GM12878 (cell line): ENCODE measurements around the gene ADGRL3. TPM values are rescaled to one million over a fixed set of nuclear protein-coding genes. Genes with fewer than 3 reads are reported as not detected.
"Not testable (repeated sequence)": the region's sequence is repeated elsewhere in the genome, so short reads cannot be mapped to it uniquely, and the experiment has no call there.

Experiments used
- ATAC-seq: fragments of 200-7000 bp; cut with Tn5 transposase; 3 replicates; pipeline ENCODE4 v1.9.1; 2020; ENCODE audit warnings: mild to moderate bottlenecking, moderate library complexity
- BruUV-seq: library from RNA; stranded (reverse); fragments of 400-500 nt; replicated peaks from 2 replicates; lab custom pipeline; 2021; lab: Mats Ljungman, UMichigan
- CTCF ChIA-PET: fragments of 300-600 bp; sonication (Branson Sonifier 250); formaldehyde crosslinking; extraction: SDS; loops from one replicate; lab custom pipeline; 2021; ENCODE audit warnings: inconsistent platforms; lab: Yijun Ruan, JAX
- POLR2A ChIA-PET: fragments of 350-600 bp; formaldehyde crosslinking; extraction: SDS; loops from one replicate; lab custom pipeline; 2021; ENCODE audit warnings: inconsistent platforms; lab: Charles Lee
- RAD21 ChIA-PET: fragments of 300-600 bp; sonication (Branson Sonifier 250); formaldehyde crosslinking; loops from one replicate; lab custom pipeline; 2023; ENCODE audit warnings: antibody characterized with exemption; ENCODE audit not compliant: unreplicated experiment; lab: Charles Lee
- SMC1A ChIA-PET: fragments of 300-600 bp; sonication (Branson Sonifier 250); formaldehyde crosslinking; loops from one replicate; lab custom pipeline; 2023; ENCODE audit not compliant: unreplicated experiment, uncharacterized antibody; lab: Charles Lee
- DNase-seq: peaks from one replicate; pipeline ENCODE4 v3.0.0-alpha.2; 2011; ENCODE audit warnings: low read depth, low spot score
- FAIRE-seq: peaks from 3 replicates; lab custom pipeline; 2011; peaks lifted over from hg19 to GRCh38; lab: Jason Lieb, UNC
- H2AFZ ChIP-seq: 2 replicates; pipeline ENCODE4 v1.6.0; 2011; ENCODE audit warnings: low read depth, low read length, control low read depth; ENCODE audit not compliant: control insufficient read depth
- H3K27ac ChIP-seq: 2 replicates; pipeline ENCODE4 v1.5.1; 2011; ENCODE audit warnings: control low read depth; ENCODE audit not compliant: control insufficient read depth, insufficient read depth
- H3K27me3 ChIP-seq, 2 experiments: replicated peaks in 1 of 2; 2 replicates each; pipeline versions ENCODE4 v1.6.0 to v1.6.1; 2011; ENCODE audit warnings: low read length in 1 of 2; ENCODE audit not compliant: control insufficient read depth in 2 of 2, insufficient read depth in 2 of 2
- H3K36me3 ChIP-seq, 2 experiments: 2 replicates each; pipeline ENCODE4 v1.5.1; 2011; ENCODE audit warnings: low read length in 1 of 2; ENCODE audit not compliant: control insufficient read depth in 2 of 2, insufficient read depth in 2 of 2
- H3K4me1 ChIP-seq: 2 replicates; pipeline ENCODE4 v1.6.1; 2011; ENCODE audit warnings: mild to moderate bottlenecking, low read length, moderate library complexity, mixed read lengths; ENCODE audit not compliant: control insufficient read depth, insufficient read depth
- H3K4me2 ChIP-seq: 2 replicates; pipeline ENCODE4 v1.6.0; 2011; ENCODE audit warnings: control low read depth; ENCODE audit not compliant: control insufficient read depth, insufficient read depth
- H3K4me3 ChIP-seq: fragments of 200-600 bp; sonication (generic); 2 replicates; pipeline ENCODE4 v1.5.1; 2016
- H3K79me2 ChIP-seq: 2 replicates; pipeline ENCODE4 v1.6.0; 2011; ENCODE audit warnings: low read length; ENCODE audit not compliant: control insufficient read depth, insufficient read depth
- H3K9ac ChIP-seq: 2 replicates; pipeline ENCODE4 v1.8.0; 2011; ENCODE audit warnings: low read length, control low read depth, mixed read lengths; ENCODE audit not compliant: control insufficient read depth, insufficient read depth
- H3K9me3 ChIP-seq: replicated peaks from 3 replicates; pipeline ENCODE4 v1.5.1; 2011; ENCODE audit warnings: mild to moderate bottlenecking, low read length; ENCODE audit not compliant: control insufficient read depth, insufficient read depth
- H4K20me1 ChIP-seq: 2 replicates; pipeline ENCODE4 v1.6.0; 2011; ENCODE audit not compliant: control insufficient read depth, insufficient read depth
- CREM ChIP-seq: IDR thresholded peaks from 2 replicates; pipeline ENCODE4 v1.6.1; 2014; ENCODE audit warnings: antibody characterized with exemption, low read depth
- HDGF ChIP-seq: fragments of 450-650 bp; IDR thresholded peaks from 2 replicates; pipeline ENCODE4 v1.6.1; 2016; ENCODE audit warnings: antibody characterized with exemption
- SIN3A ChIP-seq: IDR thresholded peaks from 2 replicates; pipeline ENCODE4 v1.6.1; 2012; ENCODE audit warnings: low read depth, low read length, improper control_type of control experiment
- SKIL ChIP-seq: fragments of 450-650 bp; IDR thresholded peaks from 2 replicates; pipeline ENCODE4 v1.6.1; 2017; ENCODE audit warnings: mild to moderate bottlenecking, low read depth, inconsistent platforms; ENCODE audit not compliant: poor library complexity, severe bottlenecking
- SUPT20H ChIP-seq: IDR thresholded peaks from 2 replicates; pipeline ENCODE4 v1.6.1; 2011; ENCODE audit warnings: low read depth, mild to moderate bottlenecking, low read length, moderate library complexity, borderline replicate concordance; ENCODE audit not compliant: control insufficient read depth
- TAF1 ChIP-seq: IDR thresholded peaks from 2 replicates; pipeline ENCODE4 v1.6.1; 2011; ENCODE audit warnings: mild to moderate bottlenecking, low read depth, low read length, borderline replicate concordance
- TBL1XR1 ChIP-seq: IDR thresholded peaks from 2 replicates; pipeline ENCODE4 v1.6.1; 2012; ENCODE audit warnings: low read depth, low read length, improper control_type of control experiment
- TCF12 ChIP-seq: IDR thresholded peaks from 2 replicates; pipeline ENCODE4 v1.6.1; 2011; ENCODE audit warnings: low read depth, mild to moderate bottlenecking, low read length
- WGBS: methylation state at CpG from one replicate; pipeline ENCODE4 v1.1.6; 2016; ENCODE audit warnings: low lambda C conversion rate; ENCODE audit not compliant: insufficient replicate concordance, insufficient coverage; ENCODE audit errors: missing lambda C conversion rate; 5-methylcytosine and 5-hydroxymethylcytosine counted together
- in situ Hi-C: fragments of 300-500 bp; cut with MboI; formaldehyde crosslinking; loops from 9 replicates; pipeline ENCODE4 v1.14.3; 2018; ENCODE audit warnings: mixed read lengths
- intact Hi-C: fragments of 100-400 bp; cut with micrococcal nuclease; formaldehyde crosslinking; loops from one replicate; pipeline ENCODE4 v1.14.2; 2022; ENCODE audit not compliant: unreplicated experiment
- polyA plus RNA-seq, 11 experiments: library from polyadenylated mRNA; depleted of rRNA in 4 of 11; unstranded in 6 of 11; stranded (reverse) in 5 of 11; fragments of >200 nt; fragmentation: Nextera tagmentation in 4 of 11; fragmentation: Illumina TruSeq in 1 of 11; extraction: Ambion mirVana in 4 of 11; extraction: Trizol in 1 of 11; gene quantifications; 1 replicate in 1 of 11; 2 replicates in 10 of 11; pipeline versions ENCODE4 v1.2.1 to v1.2.3, GENCODE V29; 2011 to 2016; ENCODE audit warnings: inconsistent platforms in 2 of 11, missing spikeins in 2 of 11, low read depth in 1 of 11
- total RNA-seq, 4 experiments: library from RNA; depleted of rRNA in 3 of 4; stranded (reverse); fragments of >200 nt in 3 of 4; fragmentation: Illumina TruSeq in 1 of 4; extraction: Trizol in 1 of 4; gene quantifications; 2 replicates each; pipeline versions ENCODE4 v1.2.1 to v1.2.3, GENCODE V29; 2013 to 2021

ADGRL3 gene
- total and polyA plus RNA-seq, 10 of the 15 experiments (the other 5 are each of a cell fraction or from before 2014, with no cell fraction given), result 1.1 TPM; not detected in 9

GRCh38 chr4:61507091-61507490, 307.0 kb downstream of the ADGRL3 start:
- Histone ChIP-seq H4K20me1 (no peaks in the 10 kb centered on the region), H3K36me3 (no peaks in the 10 kb centered on the region), H2AFZ (no peak overlapping the region), H3K79me2 (no peaks in the 10 kb centered on the region), H3K27me3 (no peaks in the 10 kb centered on the region), H3K4me3 (no peak overlapping the region), H3K4me1 (no peaks in the 10 kb centered on the region), H3K9me3 (no peaks in the 10 kb centered on the region), H3K4me2 (no peak overlapping the region), H3K27ac (no peak overlapping the region), H3K9ac (no peak overlapping the region)
- BruUV-seq, result no TSS peak
- no peak for ATAC-seq
- ChIA-PET RAD21 (interaction anchor here (1.5 kb wide), 1 partner anchor 25 kb away, joined by 3 read pairs; no protein-coding TSS in a partner anchor), POLR2A (no interaction called here), CTCF (interaction anchor here (1.1 to 1.2 kb wide), 2 partner anchors 9 to 22 kb away, joined by 3 read pairs; no protein-coding TSS in a partner anchor), SMC1A (no interaction called here)
- WGBS, result 0% methylated on average over 2 of the region's 2 CpGs
- intact Hi-C loops, result no loop called here
- no peak for FAIRE-seq
- TF ChIP-seq CREM, result no peak
- no peak for TF ChIP-seq TBL1XR1
- TF ChIP-seq SIN3A, result no peak
- no peak for TF ChIP-seq SUPT20H
- TF ChIP-seq SKIL, result no peak
- TF ChIP-seq HDGF, result no peak
- TF ChIP-seq TAF1, result no peak
- TF ChIP-seq TCF12, result no peak
- DNase-seq, result no peak
- in situ Hi-C loops, result no loop called here

GRCh38 chr4:61509721-61510241, 309.7 kb downstream of the ADGRL3 start:
- in situ Hi-C loops, DNase-seq, POLR2A ChIA-PET, H3K36me3 ChIP-seq, ATAC-seq, H3K79me2 ChIP-seq, FAIRE-seq, H3K27ac ChIP-seq, H4K20me1 ChIP-seq, H3K4me3 ChIP-seq, SMC1A ChIA-PET, intact Hi-C loops, H3K4me2 ChIP-seq, H3K4me1 ChIP-seq, BruUV-seq, H3K9me3 ChIP-seq, H3K9ac ChIP-seq, CTCF ChIA-PET, H3K27me3 ChIP-seq, RAD21 ChIA-PET, H2AFZ ChIP-seq: not testable (repeated sequence)
- 72% methylated on average over 3 of the region's 3 CpGs for WGBS
